HEK293 (cell line): ENCODE data around the gene SLAMF9.

ENCODE experiments used
- SCRT1 ChIP-seq: fragments of 450-650 bp; formaldehyde crosslinking; IDR thresholded peaks from 2 replicates; pipeline ENCODE4 v1.5.1; 2016; ENCODE audit warnings: missing biosample characterization, missing genetic modification characterization, borderline replicate concordance
- ZNF132 ChIP-seq: fragments of 450-650 bp; formaldehyde crosslinking; IDR thresholded peaks from 2 replicates; pipeline ENCODE4 v1.5.1; 2017; ENCODE audit warnings: missing biosample characterization, missing genetic modification characterization, borderline replicate concordance
- ZNF585B ChIP-seq: fragments of 450-650 bp; formaldehyde crosslinking; IDR thresholded peaks from 2 replicates; pipeline ENCODE4 v1.5.1; 2016; ENCODE audit warnings: missing biosample characterization, missing genetic modification characterization
- ZNF792 ChIP-seq: fragments of 450-650 bp; formaldehyde crosslinking; IDR thresholded peaks from 2 replicates; pipeline ENCODE4 v1.5.1; 2016; ENCODE audit warnings: missing biosample characterization, missing genetic modification characterization
- TF ChIP-seq, protein P1 (sequence below): fragments of 450-650 bp; formaldehyde crosslinking; IDR thresholded peaks from 2 replicates; pipeline ENCODE4 v1.5.1; 2017; ENCODE audit warnings: missing biosample characterization, mild to moderate bottlenecking, missing genetic modification characterization, moderate library complexity
- TF ChIP-seq, protein P2 (sequence below): fragments of 450-650 bp; formaldehyde crosslinking; IDR thresholded peaks from 2 replicates; pipeline ENCODE4 v1.5.1; 2016; ENCODE audit warnings: missing biosample characterization, missing genetic modification characterization
- TF ChIP-seq, protein P3 (sequence below): fragments of 450-650 bp; IDR thresholded peaks from 2 replicates; pipeline ENCODE4 v1.5.1; 2018; ENCODE audit warnings: missing biosample characterization, missing genetic modification characterization

DNA sequence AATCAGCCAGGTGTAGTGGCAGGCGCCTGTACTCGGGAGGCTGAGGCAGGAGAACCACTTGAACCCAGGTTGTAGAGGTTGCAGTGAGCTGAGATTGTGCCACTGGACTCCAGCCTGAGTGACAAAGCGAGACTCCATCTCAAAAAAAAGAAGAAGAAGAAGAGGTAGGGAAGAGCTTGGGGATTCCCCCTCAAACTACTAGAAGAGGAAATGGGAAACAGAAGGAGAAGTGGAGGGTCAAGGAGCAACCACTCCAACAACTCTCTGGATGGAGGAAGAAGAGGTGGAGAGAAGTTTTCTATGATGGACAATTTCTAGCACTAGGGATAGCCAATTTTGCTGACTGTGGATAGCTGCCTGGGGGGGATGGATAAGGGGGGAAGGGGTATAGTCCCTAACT is 14.9 kb upstream of the SLAMF9 start:
- TF ChIP-seq, protein P1, sequence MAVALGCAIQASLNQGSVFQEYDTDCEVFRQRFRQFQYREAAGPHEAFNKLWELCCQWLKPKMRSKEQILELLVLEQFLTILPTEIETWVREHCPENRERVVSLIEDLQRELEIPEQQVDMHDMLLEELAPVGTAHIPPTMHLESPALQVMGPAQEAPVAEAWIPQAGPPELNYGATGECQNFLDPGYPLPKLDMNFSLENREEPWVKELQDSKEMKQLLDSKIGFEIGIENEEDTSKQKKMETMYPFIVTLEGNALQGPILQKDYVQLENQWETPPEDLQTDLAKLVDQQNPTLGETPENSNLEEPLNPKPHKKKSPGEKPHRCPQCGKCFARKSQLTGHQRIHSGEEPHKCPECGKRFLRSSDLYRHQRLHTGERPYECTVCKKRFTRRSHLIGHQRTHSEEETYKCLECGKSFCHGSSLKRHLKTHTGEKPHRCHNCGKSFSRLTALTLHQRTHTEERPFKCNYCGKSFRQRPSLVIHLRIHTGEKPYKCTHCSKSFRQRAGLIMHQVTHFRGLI (tag by site-specific recombination), result no peak
- TF ChIP-seq ZNF585B (tag by site-specific recombination), result no peak
- TF ChIP-seq, protein P2, sequence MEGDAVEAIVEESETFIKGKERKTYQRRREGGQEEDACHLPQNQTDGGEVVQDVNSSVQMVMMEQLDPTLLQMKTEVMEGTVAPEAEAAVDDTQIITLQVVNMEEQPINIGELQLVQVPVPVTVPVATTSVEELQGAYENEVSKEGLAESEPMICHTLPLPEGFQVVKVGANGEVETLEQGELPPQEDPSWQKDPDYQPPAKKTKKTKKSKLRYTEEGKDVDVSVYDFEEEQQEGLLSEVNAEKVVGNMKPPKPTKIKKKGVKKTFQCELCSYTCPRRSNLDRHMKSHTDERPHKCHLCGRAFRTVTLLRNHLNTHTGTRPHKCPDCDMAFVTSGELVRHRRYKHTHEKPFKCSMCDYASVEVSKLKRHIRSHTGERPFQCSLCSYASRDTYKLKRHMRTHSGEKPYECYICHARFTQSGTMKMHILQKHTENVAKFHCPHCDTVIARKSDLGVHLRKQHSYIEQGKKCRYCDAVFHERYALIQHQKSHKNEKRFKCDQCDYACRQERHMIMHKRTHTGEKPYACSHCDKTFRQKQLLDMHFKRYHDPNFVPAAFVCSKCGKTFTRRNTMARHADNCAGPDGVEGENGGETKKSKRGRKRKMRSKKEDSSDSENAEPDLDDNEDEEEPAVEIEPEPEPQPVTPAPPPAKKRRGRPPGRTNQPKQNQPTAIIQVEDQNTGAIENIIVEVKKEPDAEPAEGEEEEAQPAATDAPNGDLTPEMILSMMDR (tag by site-specific recombination), result no peak
- TF ChIP-seq, protein P3, sequence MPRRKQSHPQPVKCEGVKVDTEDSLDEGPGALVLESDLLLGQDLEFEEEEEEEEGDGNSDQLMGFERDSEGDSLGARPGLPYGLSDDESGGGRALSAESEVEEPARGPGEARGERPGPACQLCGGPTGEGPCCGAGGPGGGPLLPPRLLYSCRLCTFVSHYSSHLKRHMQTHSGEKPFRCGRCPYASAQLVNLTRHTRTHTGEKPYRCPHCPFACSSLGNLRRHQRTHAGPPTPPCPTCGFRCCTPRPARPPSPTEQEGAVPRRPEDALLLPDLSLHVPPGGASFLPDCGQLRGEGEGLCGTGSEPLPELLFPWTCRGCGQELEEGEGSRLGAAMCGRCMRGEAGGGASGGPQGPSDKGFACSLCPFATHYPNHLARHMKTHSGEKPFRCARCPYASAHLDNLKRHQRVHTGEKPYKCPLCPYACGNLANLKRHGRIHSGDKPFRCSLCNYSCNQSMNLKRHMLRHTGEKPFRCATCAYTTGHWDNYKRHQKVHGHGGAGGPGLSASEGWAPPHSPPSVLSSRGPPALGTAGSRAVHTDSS (tag by site-specific recombination), result no peak
- TF ChIP-seq SCRT1 (tag by site-specific recombination), result no peak
- no peak for TF ChIP-seq ZNF132 (tag by site-specific recombination)
- no peak for TF ChIP-seq ZNF792 (tag by site-specific recombination)
